Stromal cell of bone marrow (primary cell): ENCODE results near the gene EGFR.

Experiments used
- DNase-seq: peaks from one replicate; pipeline ENCODE4 v3.0.0-alpha.2; 2012; ENCODE audit warnings: low read depth

Gene EGFR

DNA sequence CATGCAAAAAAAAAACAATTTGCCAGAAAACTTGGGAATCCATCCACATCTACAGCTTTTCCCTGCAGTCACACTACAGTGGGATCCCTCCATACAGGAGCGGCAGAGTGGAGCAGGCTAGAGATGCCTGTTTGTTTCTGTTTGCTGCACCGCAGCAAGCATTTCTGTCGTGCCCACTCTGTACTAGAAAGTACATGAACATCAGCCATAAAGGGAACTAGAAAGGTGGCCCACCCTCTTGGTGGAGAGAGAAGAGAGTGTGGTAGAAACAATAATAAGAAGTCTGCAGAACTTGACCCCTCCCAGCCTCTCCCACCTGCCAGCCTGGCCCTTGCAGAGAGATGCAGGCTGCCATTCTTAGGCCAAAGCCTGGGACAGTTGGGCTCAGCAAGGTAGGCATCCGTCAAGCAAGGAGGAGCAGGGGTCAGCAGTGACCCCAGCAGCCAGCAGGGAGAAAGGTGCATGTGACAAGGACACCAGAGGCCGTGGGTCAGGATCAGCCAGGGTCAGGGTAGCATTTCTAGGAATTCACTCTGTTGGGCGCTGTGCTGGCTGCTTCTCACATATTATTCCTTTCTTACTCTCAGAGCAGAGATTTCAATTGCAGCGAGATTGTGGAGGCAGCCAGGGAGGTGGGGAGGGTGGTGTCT, 171.8 kb downstream of the EGFR start:
- DNase-seq = no peak

DNA sequence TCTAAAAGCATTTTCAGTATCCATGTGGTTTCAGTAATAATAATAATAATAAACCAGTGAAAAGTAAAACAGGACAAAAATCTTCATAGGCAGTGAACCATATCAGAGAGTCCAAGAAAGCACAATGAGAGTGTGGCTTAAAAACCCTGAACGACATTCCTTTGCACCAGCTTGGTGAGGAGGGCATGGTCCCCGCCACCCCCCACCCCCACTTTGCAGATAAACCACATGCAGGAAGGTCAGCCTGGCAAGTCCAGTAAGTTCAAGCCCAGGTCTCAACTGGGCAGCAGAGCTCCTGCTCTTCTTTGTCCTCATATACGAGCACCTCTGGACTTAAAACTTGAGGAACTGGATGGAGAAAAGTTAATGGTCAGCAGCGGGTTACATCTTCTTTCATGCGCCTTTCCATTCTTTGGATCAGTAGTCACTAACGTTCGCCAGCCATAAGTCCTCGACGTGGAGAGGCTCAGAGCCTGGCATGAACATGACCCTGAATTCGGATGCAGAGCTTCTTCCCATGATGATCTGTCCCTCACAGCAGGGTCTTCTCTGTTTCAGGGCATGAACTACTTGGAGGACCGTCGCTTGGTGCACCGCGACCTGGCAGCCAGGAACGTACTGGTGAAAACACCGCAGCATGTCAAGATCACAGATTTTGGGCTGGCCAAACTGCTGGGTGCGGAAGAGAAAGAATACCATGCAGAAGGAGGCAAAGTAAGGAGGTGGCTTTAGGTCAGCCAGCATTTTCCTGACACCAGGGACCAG, 172.5 kb downstream of the EGFR start:
- no peak for DNase-seq

- no peak for DNase-seq
Observed at GRCh38 chr7:55191926-55192692, 173.3 kb downstream of the EGFR start.

GRCh38 chr7:55192723-55193122, 173.9 kb downstream of the EGFR start:
- DNase-seq = peak; percentile 49

DNA sequence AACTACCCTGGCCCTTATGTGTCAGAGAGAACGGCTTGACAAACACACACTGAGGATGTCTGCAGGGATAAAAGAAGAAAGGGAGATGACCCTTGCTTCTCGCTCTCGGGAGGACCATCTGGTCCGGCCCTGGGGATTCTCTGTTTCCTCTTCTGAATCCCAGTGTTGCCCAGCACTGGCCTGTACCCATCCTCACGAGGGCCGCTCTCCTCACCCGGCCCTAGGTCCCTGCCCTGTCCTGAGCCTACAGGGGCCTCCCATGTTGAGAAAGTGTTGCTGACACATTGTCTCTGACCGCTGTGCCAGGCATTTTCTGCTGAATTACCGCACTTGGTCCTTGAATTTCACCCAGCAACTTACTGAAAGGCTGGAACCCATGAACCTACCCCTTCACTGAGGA, 174.4 kb downstream of the EGFR start:
- no peak for DNase-seq

DNA sequence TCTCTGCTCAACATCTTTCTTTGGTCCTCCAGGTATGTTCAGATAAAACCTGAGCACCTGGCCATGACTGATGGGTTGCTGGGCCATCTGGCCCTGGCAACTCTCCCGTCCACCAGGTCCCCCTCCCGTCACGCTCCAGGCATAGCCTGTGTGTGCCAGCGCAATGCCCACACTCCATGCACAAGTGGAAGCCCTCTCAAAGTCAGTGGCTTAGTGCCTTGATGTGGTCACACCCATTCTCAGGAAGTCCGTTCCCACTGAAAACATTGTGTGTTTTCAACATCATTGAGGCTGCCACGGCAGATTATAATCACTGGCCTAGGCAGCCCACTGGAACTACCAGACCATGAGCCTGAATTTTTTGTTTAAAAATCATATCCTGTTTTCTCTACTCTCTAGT, 175.7 kb downstream of the EGFR start:
- no peak for DNase-seq

DNA sequence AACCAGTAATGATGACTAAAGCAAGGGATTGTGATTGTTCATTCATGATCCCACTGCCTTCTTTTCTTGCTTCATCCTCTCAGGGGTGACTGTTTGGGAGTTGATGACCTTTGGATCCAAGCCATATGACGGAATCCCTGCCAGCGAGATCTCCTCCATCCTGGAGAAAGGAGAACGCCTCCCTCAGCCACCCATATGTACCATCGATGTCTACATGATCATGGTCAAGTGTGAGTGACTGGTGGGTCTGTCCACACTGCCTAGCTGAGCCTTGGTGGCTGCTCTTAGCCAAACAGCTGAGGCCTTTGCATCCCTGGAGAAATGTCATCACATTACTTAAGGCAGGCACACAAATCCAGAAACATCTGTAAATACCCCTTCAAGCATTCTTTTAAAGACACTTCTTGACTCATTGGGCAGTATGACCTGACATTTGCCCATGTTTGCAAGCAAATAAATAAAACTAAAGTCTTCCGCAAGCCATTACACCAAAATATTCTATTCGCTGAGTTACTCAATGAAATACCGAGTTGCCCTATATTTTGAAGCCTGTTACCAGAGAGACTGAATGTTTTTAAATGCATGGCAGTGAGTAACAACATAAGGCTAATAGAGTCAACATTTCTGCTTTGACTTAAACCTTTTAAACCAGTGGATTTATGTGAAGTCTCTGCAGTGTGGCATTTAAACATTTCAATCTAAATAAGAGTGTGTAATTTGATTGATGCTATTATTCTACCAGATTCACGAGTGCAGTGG, 180.0 kb downstream of the EGFR start:
- DNase-seq = no peak

DNA sequence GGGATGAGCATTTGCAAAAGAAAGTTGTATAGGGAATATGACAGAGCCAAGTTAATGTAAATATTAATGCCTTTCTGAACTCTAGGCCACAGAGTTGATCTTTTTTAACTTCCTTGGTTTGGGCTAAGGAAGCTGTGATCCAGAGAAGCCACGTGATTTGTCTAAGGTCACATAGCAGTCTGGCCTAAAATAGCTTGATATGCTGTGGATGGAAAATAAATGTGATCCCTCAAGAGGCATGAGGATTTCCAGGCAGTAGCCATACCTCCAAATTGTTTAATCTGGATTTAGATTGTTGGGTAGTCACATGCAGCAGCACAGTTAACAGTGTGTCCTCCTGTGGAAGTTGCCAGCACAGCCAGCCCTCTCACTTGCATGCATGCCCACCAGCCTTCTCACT, 180.6 kb downstream of the EGFR start:
- no peak for DNase-seq

- DNase-seq = no peak
Observed at GRCh38 chr7:55200441-55200840, 181.6 kb downstream of the EGFR start.

- DNase-seq = no peak
Observed at GRCh38 chr7:55202150-55202913, 183.5 kb downstream of the EGFR start.

DNA sequence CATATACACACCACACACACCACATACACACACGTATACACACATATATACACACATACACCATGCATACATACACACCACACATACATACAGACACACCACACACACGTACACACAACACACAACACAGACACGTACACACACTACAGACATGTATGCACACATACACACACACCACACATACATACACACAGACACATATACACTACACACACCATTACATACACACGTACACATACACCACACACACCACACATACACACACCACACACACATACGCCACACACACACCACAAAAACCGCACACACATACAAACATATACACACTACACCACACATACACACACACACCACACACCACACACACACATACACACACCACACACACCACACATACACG, 184.5 kb downstream of the EGFR start:
- DNase-seq = no peak

GRCh38 chr7:55205124-55205955, 186.5 kb downstream of the EGFR start:
- DNase-seq = no peak

DNA sequence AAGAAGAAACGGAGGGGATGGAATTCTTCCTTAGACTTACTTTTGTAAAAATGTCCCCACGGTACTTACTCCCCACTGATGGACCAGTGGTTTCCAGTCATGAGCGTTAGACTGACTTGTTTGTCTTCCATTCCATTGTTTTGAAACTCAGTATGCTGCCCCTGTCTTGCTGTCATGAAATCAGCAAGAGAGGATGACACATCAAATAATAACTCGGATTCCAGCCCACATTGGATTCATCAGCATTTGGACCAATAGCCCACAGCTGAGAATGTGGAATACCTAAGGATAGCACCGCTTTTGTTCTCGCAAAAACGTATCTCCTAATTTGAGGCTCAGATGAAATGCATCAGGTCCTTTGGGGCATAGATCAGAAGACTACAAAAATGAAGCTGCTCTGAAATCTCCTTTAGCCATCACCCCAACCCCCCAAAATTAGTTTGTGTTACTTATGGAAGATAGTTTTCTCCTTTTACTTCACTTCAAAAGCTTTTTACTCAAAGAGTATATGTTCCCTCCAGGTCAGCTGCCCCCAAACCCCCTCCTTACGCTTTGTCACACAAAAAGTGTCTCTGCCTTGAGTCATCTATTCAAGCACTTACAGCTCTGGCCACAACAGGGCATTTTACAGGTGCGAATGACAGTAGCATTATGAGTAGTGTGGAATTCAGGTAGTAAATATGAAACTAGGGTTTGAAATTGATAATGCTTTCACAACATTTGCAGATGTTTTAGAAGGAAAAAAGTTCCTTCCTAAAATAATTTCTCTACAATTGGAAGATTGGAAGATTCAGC, 187.6 kb downstream of the EGFR start:
- DNase-seq = no peak

DNA sequence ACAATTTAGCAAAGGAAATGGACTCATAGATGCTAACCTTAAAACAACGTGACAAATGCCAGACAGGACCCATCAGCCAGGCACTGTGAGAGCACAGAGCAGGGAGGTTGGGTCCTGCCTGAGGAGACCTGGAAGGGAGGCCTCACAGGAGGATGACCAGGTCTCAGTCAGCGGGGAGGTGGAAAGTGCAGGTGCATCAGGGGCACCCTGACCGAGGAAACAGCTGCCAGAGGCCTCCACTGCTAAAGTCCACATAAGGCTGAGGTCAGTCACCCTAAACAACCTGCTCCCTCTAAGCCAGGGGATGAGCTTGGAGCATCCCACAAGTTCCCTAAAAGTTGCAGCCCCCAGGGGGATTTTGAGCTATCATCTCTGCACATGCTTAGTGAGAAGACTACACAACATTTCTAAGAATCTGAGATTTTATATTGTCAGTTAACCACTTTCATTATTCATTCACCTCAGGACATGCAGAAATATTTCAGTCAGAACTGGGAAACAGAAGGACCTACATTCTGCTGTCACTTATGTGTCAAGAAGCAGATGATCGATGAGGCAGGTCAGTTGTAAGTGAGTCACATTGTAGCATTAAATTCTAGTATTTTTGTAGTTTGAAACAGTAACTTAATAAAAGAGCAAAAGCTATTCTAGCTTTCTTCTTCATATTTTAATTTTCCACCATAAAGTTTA, 188.8 kb downstream of the EGFR start:
- DNase-seq = no peak

DNA sequence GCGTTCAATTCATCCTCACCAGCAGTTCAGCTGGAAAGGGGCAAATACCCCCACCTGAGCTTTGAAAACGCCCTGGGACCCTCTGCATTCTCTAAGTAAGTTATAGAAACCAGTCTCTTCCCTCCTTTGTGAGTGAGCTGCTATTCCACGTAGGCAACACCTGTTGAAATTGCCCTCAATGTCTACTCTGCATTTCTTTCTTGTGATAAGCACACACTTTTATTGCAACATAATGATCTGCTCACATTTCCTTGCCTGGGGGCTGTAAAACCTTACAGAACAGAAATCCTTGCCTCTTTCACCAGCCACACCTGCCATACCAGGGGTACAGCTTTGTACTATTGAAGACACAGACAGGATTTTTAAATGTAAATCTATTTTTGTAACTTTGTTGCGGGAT, 190.5 kb downstream of the EGFR start:
- DNase-seq = no peak

DNA sequence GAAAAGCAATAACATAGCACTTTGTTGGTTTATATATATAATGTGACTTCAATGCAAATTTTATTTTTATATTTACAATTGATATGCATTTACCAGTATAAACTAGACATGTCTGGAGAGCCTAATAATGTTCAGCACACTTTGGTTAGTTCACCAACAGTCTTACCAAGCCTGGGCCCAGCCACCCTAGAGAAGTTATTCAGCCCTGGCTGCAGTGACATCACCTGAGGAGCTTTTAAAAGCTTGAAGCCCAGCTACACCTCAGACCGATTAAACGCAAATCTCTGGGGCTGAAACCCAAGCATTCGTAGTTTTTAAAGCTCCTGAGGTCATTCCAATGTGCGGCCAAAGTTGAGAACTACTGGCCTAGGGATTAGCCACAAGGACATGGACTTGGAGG, 191.4 kb downstream of the EGFR start:
- DNase-seq = no peak

- DNase-seq = no peak
Observed at GRCh38 chr7:55210716-55211115, 191.9 kb downstream of the EGFR start.

- DNase-seq = no peak
Observed at GRCh38 chr7:55211726-55212125, 192.9 kb downstream of the EGFR start.

DNA sequence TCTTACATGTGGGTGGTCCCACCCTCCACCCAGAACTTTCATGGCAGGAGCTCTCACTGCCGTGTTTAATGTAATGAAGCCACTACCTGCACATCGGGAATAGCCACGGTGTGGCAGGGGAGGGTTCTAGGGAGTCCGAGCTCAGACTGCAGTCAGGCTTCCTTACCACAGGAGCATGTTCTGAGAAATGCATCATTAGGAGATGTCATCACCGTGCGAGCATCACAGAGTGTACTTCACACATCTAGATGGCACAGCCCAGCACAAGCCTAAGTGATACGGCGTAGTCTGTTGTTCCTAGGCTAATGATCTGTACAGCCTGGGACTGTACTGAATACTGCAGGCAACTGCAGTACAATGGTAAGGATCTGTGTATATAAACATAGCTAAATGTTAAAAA, 193.4 kb downstream of the EGFR start:
- DNase-seq = no peak
